PFSK-1 (cell line): ENCODE data around the gene RBBP8NL.

Experiments
- FOXP2 ChIP-seq: optimal IDR thresholded peaks from 2 replicates; pipeline ENCODE3; 2011; ENCODE audit warnings: borderline replicate concordance, control low read depth, inconsistent platforms; ENCODE audit not compliant: insufficient read depth; ENCODE audit errors: extremely low read length, extremely low read depth
- POLR2AphosphoS5 ChIP-seq: IDR thresholded peaks from 2 replicates; pipeline ENCODE4 v1.6.1; 2012; ENCODE audit warnings: low read depth, mild to moderate bottlenecking, control low read depth, low read length, moderate library complexity
- REST ChIP-seq, 2 experiments: IDR thresholded peaks; 2 replicates each; pipeline versions ENCODE4 v1.6.1 to v1.8.0; 2011 to 2012; ENCODE audit warnings: low read depth in 2 of 2, low read length in 2 of 2, control low read depth in 1 of 2, inconsistent platforms in 1 of 2, mild to moderate bottlenecking in 1 of 2, moderate library complexity in 1 of 2; ENCODE audit not compliant: insufficient read depth in 1 of 2
- SIN3A ChIP-seq: IDR thresholded peaks from 2 replicates; pipeline ENCODE4 v1.6.1; 2012; ENCODE audit warnings: mild to moderate bottlenecking, low read length, moderate library complexity, borderline replicate concordance; ENCODE audit not compliant: insufficient read depth
- TAF1 ChIP-seq: IDR thresholded peaks from 2 replicates; pipeline ENCODE4 v1.6.1; 2012; ENCODE audit warnings: low read length, control low read depth, borderline replicate concordance; ENCODE audit not compliant: insufficient read depth

DNA sequence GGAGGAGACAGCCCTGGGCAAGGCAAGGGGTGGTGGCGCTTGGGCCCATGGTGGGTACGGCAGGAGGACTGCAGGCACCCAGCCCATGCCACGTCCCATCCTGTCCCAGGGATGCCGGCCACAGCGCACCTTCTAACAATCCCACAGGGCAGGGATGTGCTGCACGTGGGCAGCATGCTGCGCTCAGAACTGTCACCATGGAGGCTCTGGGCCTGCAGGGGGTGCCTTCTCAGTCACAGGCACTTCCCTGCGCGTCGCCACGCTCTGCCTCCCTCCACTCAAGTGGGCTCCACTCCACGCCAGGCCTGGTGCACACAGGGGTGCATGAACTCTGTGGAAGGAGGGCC, 22.6 kb downstream of the RBBP8NL start:
- TF ChIP-seq POLR2AphosphoS5 (no peak), SIN3A (no peak), REST (IDR thresholded peaks at IDR 0.05; ENCODE audit: insufficient read depth in 1 of 2, low read depth in 2 of 2, low read length in 2 of 2) (no peak), TAF1 (no peak), FOXP2 (no peak)
